GM18907 (cell line): ENCODE data around the gene DYNC1H1.

Source experiments
- ATAC-seq: cut with Tn5 transposase; IDR thresholded peaks from one replicate; pipeline ENCODE4 v1.9.1; 2021; ENCODE audit warnings: mild to moderate bottlenecking, moderate library complexity; ENCODE audit not compliant: unreplicated experiment

The DYNC1H1 gene

GRCh38 chr14:102086972-102087761, 122.8 kb downstream of the DYNC1H1 start, which contains the start of gene HSP90AA1:
HSP90AA1 (minus strand) TSS chr14:102087044; CDS start chr14:102086378, 666 bp downstream.
- ATAC-seq: peak; percentile 74

- no peak for ATAC-seq
These were observed 123.3 kb downstream of the DYNC1H1 start for GRCh38 chr14:102087762-102088011.

DNA sequence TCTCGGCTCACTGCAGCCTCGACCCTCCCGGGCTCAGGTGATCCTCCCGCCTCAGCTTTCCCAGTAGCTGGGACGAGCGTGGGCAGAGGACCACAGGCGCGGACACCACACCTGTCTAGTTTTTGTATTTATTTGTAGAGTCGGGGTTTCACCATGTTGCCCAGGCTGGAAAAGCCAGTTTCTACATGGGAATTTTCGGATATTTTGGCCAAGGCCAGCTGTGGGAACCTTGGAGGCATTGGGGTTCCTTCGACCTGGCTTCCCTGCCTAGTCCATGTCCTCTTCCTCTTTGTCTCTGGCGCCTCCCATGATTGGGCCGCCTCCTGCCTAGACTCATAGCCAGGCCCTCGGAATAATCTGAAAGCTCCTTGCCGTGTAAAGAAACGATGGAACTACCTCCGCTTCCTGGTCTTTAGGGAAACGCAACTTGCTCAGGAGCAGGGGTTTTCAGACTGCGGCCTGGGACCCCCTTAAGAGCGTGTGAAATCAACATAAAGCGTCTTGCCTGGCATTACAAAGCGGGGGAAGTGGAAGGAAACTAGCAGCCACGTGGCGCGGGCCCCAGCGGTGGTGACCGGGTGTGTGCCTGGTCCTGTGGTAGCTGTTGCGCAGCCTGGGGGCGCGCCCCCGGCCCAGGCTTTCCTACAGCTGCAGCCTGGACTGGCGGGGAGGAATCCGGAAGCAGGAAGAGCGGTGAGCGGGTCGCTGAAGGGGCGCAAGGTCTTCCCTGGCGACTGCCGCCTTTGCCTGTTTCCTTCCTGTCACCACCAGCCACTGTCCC, 123.8 kb downstream of the DYNC1H1 start:
- no peak for ATAC-seq

GRCh38 chr14:102089621-102090343, 125.4 kb downstream of the DYNC1H1 start:
- no peak for ATAC-seq

- no peak for ATAC-seq
These were observed 126.3 kb downstream of the DYNC1H1 start for GRCh38 chr14:102090713-102091112.

DNA sequence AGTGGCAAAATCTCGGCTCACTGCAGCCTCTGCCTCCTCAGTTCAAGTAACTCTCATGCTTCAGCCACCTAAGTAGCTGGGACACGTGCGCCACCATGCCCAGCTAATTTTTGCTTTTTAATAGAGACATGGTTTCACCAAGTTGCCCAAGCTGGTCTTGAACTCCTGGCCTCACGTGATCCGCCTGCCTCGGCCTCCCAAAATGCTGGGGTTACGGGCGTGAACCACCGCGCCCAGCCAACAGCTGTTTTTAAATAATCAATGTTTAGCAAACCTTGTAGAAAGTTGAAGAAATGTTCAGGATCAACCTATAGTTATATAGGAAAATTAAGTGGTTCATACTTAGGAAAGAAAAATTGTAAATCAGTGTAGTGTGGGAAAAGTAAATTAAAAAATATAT, 128.4 kb downstream of the DYNC1H1 start:
- ATAC-seq: no peak

- ATAC-seq: no peak
These were observed 129.7 kb downstream of the DYNC1H1 start for GRCh38 chr14:102094101-102094500.

- no peak for ATAC-seq
These were observed 131.0 kb downstream of the DYNC1H1 start for GRCh38 chr14:102095231-102095870.

DNA sequence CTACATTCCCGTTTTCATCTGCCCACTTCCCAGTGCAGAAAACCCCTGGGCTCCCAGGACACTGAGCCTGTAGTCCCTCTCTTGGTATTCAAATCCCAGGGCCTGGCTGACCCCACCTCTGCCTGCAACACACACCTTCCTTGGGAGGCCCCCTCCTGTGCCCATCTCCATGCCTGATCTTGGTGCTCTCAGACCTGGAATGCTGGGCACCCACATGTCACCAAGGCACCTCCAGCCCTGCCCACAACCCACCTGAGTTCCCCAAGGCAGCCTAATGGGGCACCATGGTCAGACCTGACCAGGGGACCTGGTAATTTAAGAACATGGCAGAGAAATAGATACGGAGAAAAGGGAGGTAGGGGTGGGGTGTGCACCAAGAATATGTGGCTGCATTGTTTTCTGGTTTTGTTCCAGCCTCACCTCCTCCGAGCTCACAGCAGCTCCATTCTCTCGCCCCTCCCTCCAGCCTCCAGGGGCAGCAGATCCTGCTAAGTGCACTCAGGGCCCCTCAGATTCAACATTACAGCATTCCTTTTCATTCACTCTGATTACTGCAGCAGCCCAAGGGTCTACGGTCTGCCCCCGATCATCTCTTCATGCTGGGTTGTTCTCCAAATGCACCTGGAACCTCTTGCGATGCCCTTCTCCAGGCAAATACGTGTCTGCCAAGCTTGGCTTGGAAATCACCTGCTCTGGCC, 131.6 kb downstream of the DYNC1H1 start:
- ATAC-seq: no peak

- no peak for ATAC-seq
These were observed 132.3 kb downstream of the DYNC1H1 start for GRCh38 chr14:102096569-102097188.

- no peak for ATAC-seq
These were observed 133.2 kb downstream of the DYNC1H1 start for GRCh38 chr14:102097441-102098135.

- ATAC-seq: peak; percentile 55
These were observed 138.8 kb downstream of the DYNC1H1 start for GRCh38 chr14:102103062-102103695.

GRCh38 chr14:102105369-102105768, 141.0 kb downstream of the DYNC1H1 start:
- no peak for ATAC-seq
